K562 (cell line): ENCODE measurements around the gene NPVF. TPM values are rescaled to one million over a fixed set of nuclear protein-coding genes. Genes with fewer than 3 reads are reported as not detected.

Source experiments
- CTCF ChIP-seq, 3 experiments: IDR thresholded peaks in 2 of 3; conservative IDR thresholded peaks in 1 of 3; 2 replicates each; pipeline ENCODE4 v1.5.1; 2011 to 2012; ENCODE audit warnings: low read length in 3 of 3, mild to moderate bottlenecking in 3 of 3, control low read depth in 2 of 3, improper control_type of control experiment in 1 of 3, inconsistent platforms in 1 of 3, low read depth in 1 of 3, mixed read lengths in 1 of 3, moderate library complexity in 1 of 3; ENCODE audit not compliant: insufficient read depth in 2 of 3
- GTF2F1 ChIP-seq: IDR thresholded peaks from 2 replicates; pipeline ENCODE4 v1.6.1; 2011; ENCODE audit warnings: low read depth, low read length, improper control_type of control experiment
- HLTF ChIP-seq: fragments of 450-650 bp; IDR thresholded peaks from 2 replicates; pipeline ENCODE4 v1.6.1; 2016
- KLF10 ChIP-seq: fragments of 250-450 bp; sonication (Bioruptor Pico); IDR thresholded peaks from 2 replicates; pipeline ENCODE4 v1.6.1; 2021; ENCODE audit warnings: matching md5 sums
- NONO ChIP-seq, 2 experiments: fragments of 200-400 bp in 1 of 2; fragments of 450-650 bp in 1 of 2; formaldehyde crosslinking in 1 of 2; IDR thresholded peaks; 2 replicates each; pipeline ENCODE4 v1.6.1; 2017; ENCODE audit warnings: low read depth in 2 of 2, mild to moderate bottlenecking in 2 of 2, moderate library complexity in 2 of 2, low read length in 1 of 2
- SMARCC2 ChIP-seq: fragments of 450-650 bp; IDR thresholded peaks from 2 replicates; pipeline ENCODE4 v1.6.1; 2017; ENCODE audit warnings: antibody characterized with exemption, moderate library complexity, mild to moderate bottlenecking, low read depth
- SP1 ChIP-seq: sonication (generic); formaldehyde crosslinking; IDR thresholded peaks from 2 replicates; pipeline ENCODE4 v1.8.1; 2022; ENCODE audit warnings: mild to moderate bottlenecking, missing genetic modification reagents
- ZKSCAN1 ChIP-seq: fragments of 150-350 bp; IDR thresholded peaks from 2 replicates; pipeline ENCODE4 v1.6.1; 2016; ENCODE audit warnings: low read depth, low read length
- ZNF197 ChIP-seq: fragments of 200-800 bp; sonication (Bioruptor generic); IDR thresholded peaks from 2 replicates; pipeline ENCODE4 v1.6.1; 2016; ENCODE audit warnings: low read depth, missing genetic modification characterization, missing compliant biosample characterization
- ZNF253 ChIP-seq: fragments of 250-450 bp; sonication (Bioruptor Pico); conservative IDR thresholded peaks from 2 replicates; pipeline ENCODE4 v1.6.1; 2021; ENCODE audit warnings: mild to moderate bottlenecking
- ZNF766 ChIP-seq: fragments of 200-800 bp; sonication (Bioruptor generic); conservative IDR thresholded peaks from 2 replicates; pipeline ENCODE4 v1.6.1; 2016; ENCODE audit warnings: missing genetic modification characterization, missing compliant biosample characterization
- ZSCAN29 ChIP-seq: fragments of 450-650 bp; IDR thresholded peaks from 2 replicates; pipeline ENCODE4 v1.6.1; 2017
- polyA plus RNA-seq, 8 experiments: library from polyadenylated mRNA; depleted of rRNA in 4 of 8; stranded (reverse) in 5 of 8; unstranded in 3 of 8; fragments of >200 nt; fragmentation: Nextera tagmentation in 2 of 8; fragmentation: Illumina TruSeq in 1 of 8; extraction: Ambion mirVana in 2 of 8; extraction: Trizol in 1 of 8; gene quantifications; 2 replicates each; pipeline versions ENCODE4 v1.2.1 to v1.2.3, GENCODE V29; 2011 to 2014; ENCODE audit warnings: inconsistent platforms in 1 of 8, missing spikeins in 1 of 8
- total RNA-seq, 7 experiments: library from RNA; depleted of rRNA in 6 of 7; stranded (reverse); fragments of >200 nt in 6 of 7; fragmentation: Illumina TruSeq in 2 of 7; extraction: Trizol in 2 of 7; gene quantifications; 2 replicates each; pipeline versions ENCODE4 v1.2.1 to v1.2.3, GENCODE V29; 2011 to 2021; ENCODE audit warnings: low replicate concordance in 1 of 7
- TF ChIP-seq, protein P1 (sequence below), 2 experiments: fragments of 450-650 bp in 1 of 2; sonication (generic) in 1 of 2; formaldehyde crosslinking in 1 of 2; IDR thresholded peaks; 2 replicates each; pipeline versions ENCODE4 v1.7.1 to v1.9.0; 2016 to 2022; ENCODE audit warnings: inconsistent platforms in 1 of 2, mild to moderate bottlenecking in 1 of 2, missing genetic modification reagents in 1 of 2
- TF ChIP-seq, protein P2 (sequence below): sonication (generic); formaldehyde crosslinking; IDR thresholded peaks from 2 replicates; pipeline ENCODE4 v1.8.0; 2022; ENCODE audit warnings: missing genetic modification reagents, mild to moderate bottlenecking, borderline replicate concordance

NPVF gene
- total and polyA plus RNA-seq, 9 of the 15 experiments (the other 6 are each of a cell fraction or from before 2014, with no cell fraction given): not detected

GRCh38 chr7:25187932-25188331 lies 40.4 kb downstream of the NPVF start (continued):
- peak; percentile 30 to 33 (median 33); a peak in 3 of 6 replicates for TF ChIP-seq CTCF (IDR thresholded peaks at IDR 0.05 in 2 of 3, conservative IDR thresholded peaks at IDR 0.05 in 1 of 3; ENCODE audit: insufficient read depth in 2 of 3, low read depth in 1 of 3, low read length in 3 of 3)
- TF ChIP-seq, protein P1, sequence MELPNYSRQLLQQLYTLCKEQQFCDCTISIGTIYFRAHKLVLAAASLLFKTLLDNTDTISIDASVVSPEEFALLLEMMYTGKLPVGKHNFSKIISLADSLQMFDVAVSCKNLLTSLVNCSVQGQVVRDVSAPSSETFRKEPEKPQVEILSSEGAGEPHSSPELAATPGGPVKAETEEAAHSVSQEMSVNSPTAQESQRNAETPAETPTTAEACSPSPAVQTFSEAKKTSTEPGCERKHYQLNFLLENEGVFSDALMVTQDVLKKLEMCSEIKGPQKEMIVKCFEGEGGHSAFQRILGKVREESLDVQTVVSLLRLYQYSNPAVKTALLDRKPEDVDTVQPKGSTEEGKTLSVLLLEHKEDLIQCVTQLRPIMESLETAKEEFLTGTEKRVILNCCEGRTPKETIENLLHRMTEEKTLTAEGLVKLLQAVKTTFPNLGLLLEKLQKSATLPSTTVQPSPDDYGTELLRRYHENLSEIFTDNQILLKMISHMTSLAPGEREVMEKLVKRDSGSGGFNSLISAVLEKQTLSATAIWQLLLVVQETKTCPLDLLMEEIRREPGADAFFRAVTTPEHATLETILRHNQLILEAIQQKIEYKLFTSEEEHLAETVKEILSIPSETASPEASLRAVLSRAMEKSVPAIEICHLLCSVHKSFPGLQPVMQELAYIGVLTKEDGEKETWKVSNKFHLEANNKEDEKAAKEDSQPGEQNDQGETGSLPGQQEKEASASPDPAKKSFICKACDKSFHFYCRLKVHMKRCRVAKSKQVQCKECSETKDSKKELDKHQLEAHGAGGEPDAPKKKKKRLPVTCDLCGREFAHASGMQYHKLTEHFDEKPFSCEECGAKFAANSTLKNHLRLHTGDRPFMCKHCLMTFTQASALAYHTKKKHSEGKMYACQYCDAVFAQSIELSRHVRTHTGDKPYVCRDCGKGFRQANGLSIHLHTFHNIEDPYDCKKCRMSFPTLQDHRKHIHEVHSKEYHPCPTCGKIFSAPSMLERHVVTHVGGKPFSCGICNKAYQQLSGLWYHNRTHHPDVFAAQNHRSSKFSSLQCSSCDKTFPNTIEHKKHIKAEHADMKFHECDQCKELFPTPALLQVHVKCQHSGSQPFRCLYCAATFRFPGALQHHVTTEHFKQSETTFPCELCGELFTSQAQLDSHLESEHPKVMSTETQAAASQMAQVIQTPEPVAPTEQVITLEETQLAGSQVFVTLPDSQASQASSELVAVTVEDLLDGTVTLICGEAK (IDR thresholded peaks at IDR 0.05): no peak
- TF ChIP-seq, protein P1 (CRISPR knock-in tag; IDR thresholded peaks at IDR 0.05): no peak
- no peak for TF ChIP-seq ZNF766 (CRISPR knock-in tag)
- TF ChIP-seq ZKSCAN1: no peak
- no peak for TF ChIP-seq NONO (IDR thresholded peaks at IDR 0.05; ENCODE audit: low read depth in 2 of 2, low read length in 1 of 2)
- no peak for TF ChIP-seq GTF2F1
- no peak for TF ChIP-seq ZNF253 (CRISPR knock-in tag)
- no peak for TF ChIP-seq SP1 (CRISPR knock-in tag)
- no peak for TF ChIP-seq HLTF
- TF ChIP-seq, protein P2, sequence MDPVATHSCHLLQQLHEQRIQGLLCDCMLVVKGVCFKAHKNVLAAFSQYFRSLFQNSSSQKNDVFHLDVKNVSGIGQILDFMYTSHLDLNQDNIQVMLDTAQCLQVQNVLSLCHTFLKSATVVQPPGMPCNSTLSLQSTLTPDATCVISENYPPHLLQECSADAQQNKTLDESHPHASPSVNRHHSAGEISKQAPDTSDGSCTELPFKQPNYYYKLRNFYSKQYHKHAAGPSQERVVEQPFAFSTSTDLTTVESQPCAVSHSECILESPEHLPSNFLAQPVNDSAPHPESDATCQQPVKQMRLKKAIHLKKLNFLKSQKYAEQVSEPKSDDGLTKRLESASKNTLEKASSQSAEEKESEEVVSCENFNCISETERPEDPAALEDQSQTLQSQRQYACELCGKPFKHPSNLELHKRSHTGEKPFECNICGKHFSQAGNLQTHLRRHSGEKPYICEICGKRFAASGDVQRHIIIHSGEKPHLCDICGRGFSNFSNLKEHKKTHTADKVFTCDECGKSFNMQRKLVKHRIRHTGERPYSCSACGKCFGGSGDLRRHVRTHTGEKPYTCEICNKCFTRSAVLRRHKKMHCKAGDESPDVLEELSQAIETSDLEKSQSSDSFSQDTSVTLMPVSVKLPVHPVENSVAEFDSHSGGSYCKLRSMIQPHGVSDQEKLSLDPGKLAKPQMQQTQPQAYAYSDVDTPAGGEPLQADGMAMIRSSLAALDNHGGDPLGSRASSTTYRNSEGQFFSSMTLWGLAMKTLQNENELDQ (CRISPR knock-in tag): no peak
- no peak for TF ChIP-seq SMARCC2
- no peak for TF ChIP-seq ZSCAN29
- TF ChIP-seq KLF10 (CRISPR knock-in tag): no peak
- no peak for TF ChIP-seq ZNF197 (CRISPR knock-in tag)
